Stimulated activated CD4-positive, alpha-beta T cell treated with anti-CD3 and anti-CD28 coated beads, Interleukin-15, amount 100 ng/mL, for 24 hours (primary cell): ENCODE data around the gene VIT.

Experiments
- DNase-seq: peaks from one replicate; pipeline ENCODE4 v3.0.0-alpha.2; 2020

The VIT gene

DNA sequence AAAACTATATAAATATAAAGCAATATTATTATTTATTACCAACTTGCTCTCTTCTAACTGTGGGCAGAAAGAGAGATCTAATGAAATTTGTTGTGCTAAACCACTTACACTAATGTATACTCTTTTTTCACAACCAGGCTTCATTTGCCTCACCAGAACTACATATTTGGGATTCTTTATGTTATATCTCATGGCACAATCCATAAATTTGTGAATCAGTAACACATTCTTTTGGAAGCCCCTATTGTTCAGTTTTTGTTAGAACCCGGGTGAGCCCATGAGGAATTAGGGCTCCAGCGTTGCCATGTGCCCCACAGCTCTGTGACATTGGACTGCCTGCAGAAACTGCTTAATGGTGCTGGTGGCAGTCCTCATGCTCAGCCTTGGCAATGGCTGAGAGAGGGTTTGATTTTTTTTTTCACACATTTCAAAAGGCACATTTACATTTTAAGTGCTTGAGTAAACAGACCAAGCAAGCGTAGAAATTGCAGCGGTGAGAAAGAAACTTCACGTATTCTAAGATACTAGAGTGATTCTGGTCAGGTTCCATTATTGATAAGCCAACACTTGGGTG lies 15.3 kb downstream of the VIT start:
- DNase-seq = no peak

DNA sequence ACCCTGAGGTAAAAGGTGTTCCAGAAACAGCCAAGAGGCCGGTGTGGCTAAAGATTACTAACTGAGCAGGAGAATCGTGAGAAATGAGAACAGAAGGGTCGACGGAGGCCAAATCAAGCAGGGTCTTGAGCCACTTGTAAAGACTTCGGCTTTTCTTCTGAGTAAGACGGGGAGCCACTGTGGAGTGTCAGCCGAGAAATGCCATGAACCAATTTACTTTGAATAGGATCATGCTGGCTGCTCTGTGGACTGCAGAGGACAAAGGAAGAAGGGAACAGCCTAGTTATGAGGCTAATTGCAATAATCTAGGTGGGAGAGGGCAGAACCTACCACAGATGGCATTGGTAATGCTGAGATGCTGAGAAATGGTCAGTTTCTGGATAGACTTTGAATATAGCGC lies 16.8 kb downstream of the VIT start:
- DNase-seq = no peak

DNA sequence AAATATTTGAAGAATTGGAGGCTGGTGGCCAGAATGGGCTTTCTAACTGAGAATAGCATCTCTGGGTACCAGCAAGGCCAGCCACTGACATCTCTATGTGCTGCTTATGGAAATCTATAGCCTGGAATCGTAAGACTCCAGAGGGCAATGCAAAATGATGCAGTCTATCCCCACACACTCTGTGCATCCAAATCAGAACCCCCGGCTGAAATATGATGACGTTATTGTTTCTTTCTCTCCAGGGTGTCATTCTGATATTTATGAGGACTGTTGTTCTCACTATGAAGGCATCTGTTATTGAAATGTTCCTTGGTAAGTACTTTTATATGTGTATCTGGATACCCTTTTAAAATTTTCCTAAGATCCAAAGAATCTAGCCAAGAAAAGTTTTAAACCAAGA lies 19.6 kb downstream of the VIT start:
- DNase-seq = no peak

- no peak for DNase-seq
Observed at GRCh38 chr2:36717603-36718266, 21.2 kb downstream of the VIT start.

DNA sequence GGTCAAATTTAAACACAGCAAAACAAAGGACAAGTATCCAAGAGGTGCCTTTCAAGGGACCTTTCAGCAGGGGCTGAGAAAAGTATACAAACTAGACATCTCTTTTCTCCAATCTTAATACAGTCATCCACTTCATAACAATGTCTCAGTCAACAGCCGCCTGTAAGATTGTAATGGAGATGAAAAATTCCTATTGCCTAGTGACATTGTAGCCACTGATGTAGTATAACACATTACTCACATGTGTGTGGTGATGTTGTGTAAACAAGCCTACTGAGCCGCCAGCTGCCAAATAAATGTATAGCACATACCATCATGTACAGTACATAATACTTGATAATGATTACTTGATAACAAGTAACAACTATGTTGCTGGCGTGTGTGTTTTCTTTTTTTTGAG lies 31.0 kb downstream of the VIT start:
- no peak for DNase-seq

GRCh38 chr2:36729067-36729466 lies 32.6 kb downstream of the VIT start:
- DNase-seq = no peak

DNA sequence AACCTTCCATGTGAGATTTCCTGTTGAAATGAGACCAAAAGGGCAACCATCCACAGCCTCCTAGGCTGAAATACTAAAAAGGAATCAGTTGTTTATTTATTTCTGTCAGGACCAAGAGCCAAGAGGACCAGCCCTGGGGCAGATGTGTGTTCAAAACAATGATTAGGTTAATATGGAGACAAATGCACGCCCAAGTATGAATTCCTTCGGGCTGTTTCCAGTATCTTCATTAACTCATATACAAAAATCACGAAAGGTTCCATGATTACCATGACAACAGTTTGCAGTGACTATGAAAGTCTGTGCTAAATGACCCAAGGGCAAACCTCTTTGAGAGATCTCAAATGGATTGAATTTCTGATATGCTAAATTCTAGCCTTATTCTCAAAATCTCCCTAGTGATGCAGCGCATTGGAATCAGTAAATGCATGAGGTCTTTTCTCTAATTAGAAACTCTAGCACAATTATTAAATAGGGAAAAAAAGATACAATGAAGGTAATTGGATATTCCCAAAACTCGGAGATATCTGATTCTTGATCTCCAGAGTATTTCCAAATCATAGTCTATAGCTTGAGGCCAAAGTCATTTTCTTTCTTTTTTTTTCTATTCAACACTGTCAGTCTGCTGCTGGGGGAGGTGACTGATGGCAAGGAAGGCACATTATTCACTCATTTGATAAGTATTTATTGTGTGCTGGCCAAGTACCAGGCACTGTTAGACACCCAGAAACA lies 35.6 kb downstream of the VIT start:
- DNase-seq = no peak

- DNase-seq = no peak
Observed at GRCh38 chr2:36732673-36733036, 36.1 kb downstream of the VIT start.

- DNase-seq = no peak
Observed at GRCh38 chr2:36733215-36733614, 36.7 kb downstream of the VIT start.

- DNase-seq = no peak
Observed at GRCh38 chr2:36734304-36734703, 37.8 kb downstream of the VIT start.

DNA sequence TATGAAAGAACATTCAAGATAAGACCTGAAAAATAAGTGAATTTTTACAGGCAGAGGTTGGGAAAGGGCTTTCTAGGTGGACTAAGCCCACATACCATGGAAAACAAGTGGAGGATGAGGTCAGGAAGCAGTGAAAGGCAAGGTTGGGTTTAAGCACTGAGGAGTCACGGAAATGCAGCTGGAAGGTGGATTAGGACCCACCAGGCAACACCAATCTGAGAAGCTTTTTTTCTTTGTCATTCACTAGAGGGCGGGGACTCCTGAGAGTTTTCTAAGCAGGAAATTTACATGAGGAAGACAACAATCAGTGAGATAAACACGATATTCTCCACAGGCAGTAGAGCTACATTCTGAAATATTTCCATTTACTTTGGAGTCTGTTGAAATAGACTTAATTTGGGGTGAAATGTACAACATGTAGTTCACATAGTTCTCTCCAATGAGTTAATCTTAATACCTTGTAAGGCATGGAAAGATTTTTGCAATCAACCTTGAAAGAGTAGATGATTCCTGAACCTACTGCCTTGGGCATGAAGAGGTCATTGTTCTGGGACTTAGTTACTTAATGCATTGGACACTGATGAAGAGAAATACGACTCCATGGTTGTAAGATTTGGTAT lies 40.7 kb downstream of the VIT start:
- no peak for DNase-seq

- DNase-seq = no peak
Observed at GRCh38 chr2:36740061-36740460, 43.6 kb downstream of the VIT start.

DNA sequence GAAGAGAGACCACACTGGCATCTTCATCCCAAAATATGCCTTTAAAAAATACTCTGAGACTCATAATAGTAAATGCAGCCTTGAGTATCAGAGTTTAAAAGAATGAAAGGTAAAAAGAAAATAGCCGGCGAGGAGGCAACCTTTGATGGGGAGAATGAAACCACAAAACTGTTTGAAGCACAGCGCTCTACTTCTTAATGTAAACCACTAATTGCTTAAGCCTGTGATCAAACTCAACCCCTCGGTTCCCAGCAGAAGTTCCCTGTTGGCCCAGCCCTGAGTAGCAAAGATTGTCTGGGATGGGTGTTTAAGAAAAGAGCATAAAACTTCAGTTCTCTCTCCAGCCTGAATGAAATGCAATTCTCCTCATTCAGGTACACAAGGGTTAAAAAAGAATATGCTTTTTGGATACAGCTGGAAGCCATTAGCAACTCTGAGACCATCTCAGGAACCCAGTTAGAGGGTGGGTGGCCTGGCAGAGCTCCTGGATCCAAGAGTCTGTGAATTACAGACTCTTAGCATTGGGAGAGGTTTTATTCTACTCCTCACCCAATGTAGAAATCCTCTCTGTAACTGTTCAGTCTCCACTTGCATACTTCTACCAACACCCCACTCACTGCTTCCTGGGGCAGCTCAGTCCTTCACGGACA lies 44.8 kb downstream of the VIT start:
- DNase-seq = no peak

- no peak for DNase-seq
Observed at GRCh38 chr2:36743954-36744353, 47.4 kb downstream of the VIT start.

GRCh38 chr2:36748166-36748565 lies 51.7 kb downstream of the VIT start:
- DNase-seq = no peak

- DNase-seq = no peak
Observed at GRCh38 chr2:36750101-36750500, 53.6 kb downstream of the VIT start.

DNA sequence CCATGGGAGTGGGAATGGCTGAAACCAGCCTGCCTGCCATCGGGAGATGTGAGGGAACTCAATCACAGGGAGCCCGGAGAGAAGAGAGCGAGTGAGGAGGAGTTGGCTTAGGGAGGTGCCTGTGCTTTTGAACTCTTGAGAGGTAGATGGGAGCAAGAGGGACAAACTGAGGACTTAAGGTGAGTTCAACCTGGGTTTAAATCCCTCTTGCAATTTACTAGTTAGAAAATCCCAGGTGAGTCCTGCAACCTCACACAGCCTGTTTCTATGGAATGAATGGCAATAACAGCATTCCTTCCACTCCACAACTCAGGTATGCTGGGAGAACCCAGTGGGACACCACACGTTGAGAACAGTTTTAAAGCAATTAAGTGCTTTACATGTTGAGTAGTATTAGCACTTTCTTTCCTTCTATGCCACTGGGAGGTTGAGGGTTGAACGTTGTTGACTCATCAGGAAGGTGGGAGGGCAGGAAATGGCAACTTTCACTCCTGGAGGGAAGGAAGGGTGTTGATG lies 57.3 kb downstream of the VIT start:
- no peak for DNase-seq

GRCh38 chr2:36754578-36754977 lies 58.1 kb downstream of the VIT start:
- no peak for DNase-seq

DNA sequence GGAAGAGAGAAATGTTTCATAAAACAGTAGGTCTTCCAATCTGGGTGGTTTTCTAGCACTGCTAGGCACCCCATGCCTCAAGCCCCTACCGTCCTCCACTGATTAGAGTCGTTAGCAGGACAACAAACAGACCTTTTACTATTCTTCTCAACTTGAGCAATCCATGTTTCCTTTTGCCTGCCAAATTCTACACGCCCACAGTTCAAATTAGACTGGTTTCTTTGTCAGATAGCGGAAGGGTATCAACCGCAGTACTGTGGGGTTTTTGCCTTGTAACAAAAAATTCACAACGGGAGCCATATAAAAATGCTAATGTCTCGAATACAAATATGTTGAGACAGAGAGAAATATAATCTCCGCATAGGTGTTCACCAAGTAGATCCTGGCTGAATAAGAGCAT lies 59.9 kb downstream of the VIT start:
- DNase-seq = no peak

DNA sequence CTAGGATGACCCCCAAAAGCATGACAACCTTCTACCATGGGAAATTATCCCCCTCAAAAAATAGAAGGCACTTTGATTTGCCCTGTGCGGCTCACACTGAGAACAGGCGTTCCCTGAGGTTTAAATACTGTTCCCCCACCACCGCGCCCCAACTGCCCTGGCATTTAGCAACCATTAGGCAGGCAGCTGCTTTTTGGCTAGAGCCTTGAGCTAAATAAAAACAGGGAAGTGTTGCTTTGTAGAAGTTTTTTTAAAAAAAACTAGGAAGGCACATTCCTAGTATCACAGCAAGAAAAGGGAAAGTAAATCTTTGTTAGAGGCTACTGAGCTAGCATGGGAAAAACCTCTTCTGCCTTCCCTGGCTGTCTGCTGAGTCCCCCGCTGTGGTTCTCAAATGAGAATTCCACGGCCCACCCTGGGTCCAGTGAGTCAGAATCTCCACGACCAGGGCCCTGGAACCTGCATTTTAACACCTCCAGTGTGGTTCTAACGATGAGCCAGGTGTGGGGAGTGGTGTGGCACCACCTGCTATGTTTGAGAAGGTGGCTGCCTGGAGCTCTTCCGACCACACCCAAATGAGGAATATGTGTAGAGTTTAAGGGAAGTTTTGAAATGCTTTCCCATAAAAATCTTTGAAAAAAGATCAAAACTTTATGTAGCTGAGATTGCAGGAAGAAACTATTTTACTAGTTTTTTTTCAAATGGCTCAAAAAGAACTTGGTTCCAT lies 66.4 kb downstream of the VIT start:
- DNase-seq = no peak

DNA sequence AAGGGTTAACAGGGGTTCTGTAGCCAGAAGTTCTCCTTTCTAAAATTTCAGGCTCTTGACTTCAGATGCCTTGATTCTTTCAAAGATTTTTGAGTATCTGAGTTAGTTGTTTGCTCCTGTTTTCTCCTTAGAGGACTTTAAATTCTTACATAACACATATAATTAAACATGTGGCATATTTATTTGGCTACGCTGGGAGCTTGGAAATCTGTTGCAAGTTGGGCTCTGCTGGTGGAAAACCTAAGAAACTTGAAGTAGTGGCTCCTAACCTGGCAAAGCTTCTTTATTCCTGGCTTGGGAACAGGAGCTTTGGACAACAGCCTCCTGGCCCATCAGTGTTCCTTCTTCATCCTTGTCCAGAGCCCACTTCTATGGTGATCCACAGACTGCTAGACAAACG lies 72.6 kb downstream of the VIT start:
- no peak for DNase-seq

DNA sequence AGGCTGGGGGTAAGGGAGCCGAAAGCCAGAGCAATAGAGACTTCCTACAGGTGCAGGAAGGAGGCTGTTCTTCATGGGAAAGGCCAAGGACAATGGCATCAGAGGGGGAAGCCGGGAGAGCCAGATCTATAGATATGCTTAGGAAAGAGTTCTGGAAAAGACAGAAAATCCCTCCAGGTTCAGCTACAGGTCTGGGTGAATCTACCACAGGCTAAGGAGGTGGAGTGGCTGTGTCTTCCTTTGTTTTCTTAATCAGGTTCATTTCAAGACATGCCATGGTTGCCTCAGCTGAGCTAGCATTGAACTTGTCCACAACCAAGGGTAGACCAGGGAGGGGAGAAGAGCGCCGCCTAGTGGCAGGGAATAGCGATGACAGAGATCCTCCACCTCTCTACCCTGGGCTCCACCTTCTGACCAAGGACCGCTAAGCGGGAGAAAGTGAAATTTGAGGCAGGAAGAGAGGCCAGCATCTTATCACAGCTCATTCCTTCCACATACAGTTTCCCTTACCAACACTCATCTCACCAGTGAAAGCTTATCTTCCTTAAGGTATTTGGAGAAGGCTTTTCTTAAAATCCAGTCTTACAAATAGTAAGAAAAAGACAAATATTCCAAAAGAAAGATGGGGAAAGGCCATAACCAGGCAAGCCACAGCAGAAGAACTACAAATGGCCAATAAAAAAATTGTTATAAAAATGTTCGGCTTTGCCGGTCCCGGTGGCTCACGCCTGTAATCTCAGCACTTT lies 74.2 kb downstream of the VIT start:
- DNase-seq = peak; percentile 60
